K562 (cell line): Measurements from ENCODE around the gene HOXC4. TPM values are rescaled to one million over a fixed set of nuclear protein-coding genes. Genes with fewer than 3 reads are reported as not detected.

Experiments used
- ATAC-seq: fragments of 200-7000 bp; cut with Tn5 transposase; 3 replicates; pipeline ENCODE4 v1.9.1; 2020; ENCODE audit warnings: moderate library complexity
- BruUV-seq: library from RNA; stranded (reverse); fragments of 400-500 nt; replicated peaks from 2 replicates; lab custom pipeline; 2021; lab: Mats Ljungman, UMichigan
- CTCF ChIA-PET: fragments of 300-600 bp; formaldehyde crosslinking; extraction: SDS; loops from one replicate; lab custom pipeline; 2021; ENCODE audit warnings: low intra/inter-chr PET ratio; lab: Yijun Ruan, JAX
- POLR2A ChIA-PET: fragments of 300-600, 350-650 bp; sonication (Branson Sonifier 250); formaldehyde crosslinking; extraction: SDS; loops from one replicate; lab custom pipeline; 2021; ENCODE audit warnings: antibody characterized with exemption, inconsistent platforms; lab: Yijun Ruan, JAX
- DNase-seq, 4 experiments: peaks; one replicate each; pipeline versions ENCODE4 v3.0.0 to v3.0.0-alpha.2; 2011 to 2018; ENCODE audit warnings: low spot score in 3 of 4, mixed read lengths in 3 of 4; ENCODE audit errors: extremely low read depth in 1 of 4
- FAIRE-seq: peaks from 2 replicates; lab custom pipeline; 2011; peaks lifted over from hg19 to GRCh38; lab: Jason Lieb, UNC
- H2AFZ ChIP-seq: 2 replicates; pipeline ENCODE4 v1.6.0; 2011; ENCODE audit warnings: low read depth, low read length, control low read depth, inconsistent platforms
- H3K27ac ChIP-seq: fragments of 200-600 bp; 3 replicates; pipeline ENCODE4 v1.8.0; 2011; ENCODE audit warnings: low read depth, mild to moderate bottlenecking, control low read depth, inconsistent platforms, low read length, moderate library complexity, mixed read lengths; ENCODE audit errors: extremely low read depth
- H3K27me3 ChIP-seq, 2 experiments: fragments of 300-600 bp in 1 of 2; 2 replicates in 1 of 2; 3 replicates in 1 of 2; pipeline versions ENCODE4 v1.6.0 to v1.8.0; 2011; ENCODE audit warnings: inconsistent platforms in 2 of 2, low read length in 2 of 2, mild to moderate bottlenecking in 1 of 2, mixed read lengths in 1 of 2, moderate library complexity in 1 of 2; ENCODE audit not compliant: control insufficient read depth in 2 of 2, insufficient read depth in 2 of 2
- H3K36me3 ChIP-seq: fragments of 300-600 bp; 3 replicates; pipeline ENCODE4 v1.8.0; 2011; ENCODE audit warnings: mild to moderate bottlenecking, low read length, inconsistent platforms; ENCODE audit not compliant: control insufficient read depth, insufficient read depth
- H3K4me1 ChIP-seq, 2 experiments: fragments of 200-600 bp in 1 of 2; replicated peaks in 1 of 2; 2 replicates in 1 of 2; 3 replicates in 1 of 2; pipeline versions ENCODE4 v1.5.1 to v1.8.0; 2011; ENCODE audit warnings: inconsistent platforms in 2 of 2, low read length in 2 of 2, mild to moderate bottlenecking in 1 of 2, mixed read lengths in 1 of 2, moderate library complexity in 1 of 2; ENCODE audit not compliant: control insufficient read depth in 2 of 2, insufficient read depth in 2 of 2
- H3K4me2 ChIP-seq: 2 replicates; pipeline ENCODE4 v1.6.1; 2011; ENCODE audit warnings: low read length, control low read depth, inconsistent platforms, mixed read lengths; ENCODE audit not compliant: insufficient read depth
- H3K4me3 ChIP-seq: fragments of 200-600 bp; sonication (generic), shearing (Covaris generic); 2 replicates; pipeline ENCODE4 v1.5.1; 2016; ENCODE audit warnings: control low read depth, inconsistent platforms
- H3K79me2 ChIP-seq: fragments of 200-600 bp; 3 replicates; pipeline ENCODE4 v1.8.0; 2011; ENCODE audit warnings: low read length, inconsistent platforms; ENCODE audit not compliant: control insufficient read depth, insufficient read depth
- H3K9ac ChIP-seq, 2 experiments: 2 replicates each; pipeline versions ENCODE4 v1.6.0 to v1.6.1; 2011; ENCODE audit warnings: low read depth in 2 of 2, low read length in 2 of 2, control low read depth in 1 of 2, inconsistent platforms in 1 of 2, mild to moderate bottlenecking in 1 of 2, mixed read lengths in 1 of 2; ENCODE audit not compliant: insufficient read depth in 1 of 2
- H3K9me1 ChIP-seq: one replicate; pipeline ENCODE4 v1.6.0; 2011; ENCODE audit warnings: inconsistent platforms, mild to moderate bottlenecking, low read length, moderate library complexity; ENCODE audit not compliant: control insufficient read depth, insufficient read depth
- H3K9me3 ChIP-seq: replicated peaks from 2 replicates; pipeline ENCODE4 v1.5.1; 2011; ENCODE audit warnings: low read depth, low read length, inconsistent platforms; ENCODE audit not compliant: control insufficient read depth, insufficient read depth
- H4K20me1 ChIP-seq: replicated peaks from 2 replicates; pipeline ENCODE4 v1.6.1; 2011; ENCODE audit warnings: low read length, inconsistent platforms, mixed read lengths; ENCODE audit not compliant: control insufficient read depth, insufficient read depth
- BCLAF1 ChIP-seq, 2 experiments: fragments of 450-650 bp in 1 of 2; IDR thresholded peaks; 2 replicates each; pipeline ENCODE4 v1.6.1; 2011 to 2017; ENCODE audit warnings: low read depth in 2 of 2, antibody characterized with exemption in 1 of 2, borderline replicate concordance in 1 of 2, low read length in 1 of 2, mild to moderate bottlenecking in 1 of 2, mixed read lengths in 1 of 2; ENCODE audit not compliant: control insufficient read depth in 1 of 2
- CBX2 ChIP-seq: fragments of 200-600 bp; sonication (generic); IDR thresholded peaks from one replicate; pipeline ENCODE4 v1.6.1; 2012; ENCODE audit warnings: mild to moderate bottlenecking, low read length, inconsistent platforms; ENCODE audit not compliant: insufficient read depth, poor library complexity, severe bottlenecking
- CREB3L1 ChIP-seq: fragments of 450-650 bp; IDR thresholded peaks from 2 replicates; pipeline ENCODE4 v1.6.1; 2014; ENCODE audit warnings: low read depth, mild to moderate bottlenecking, moderate library complexity, borderline replicate concordance
- E2F1 ChIP-seq: sonication (generic); formaldehyde crosslinking; IDR thresholded peaks from 2 replicates; pipeline ENCODE4 v1.8.1; 2023; ENCODE audit warnings: mild to moderate bottlenecking, missing genetic modification reagents, moderate library complexity
- ESRRA ChIP-seq: fragments of 450-650 bp; IDR thresholded peaks from 2 replicates; pipeline ENCODE4 v1.6.1; 2014; ENCODE audit warnings: low read depth, mild to moderate bottlenecking, moderate library complexity, borderline replicate concordance
- HNRNPL ChIP-seq: fragments of 200-400 bp; formaldehyde crosslinking; IDR thresholded peaks from 2 replicates; pipeline ENCODE4 v1.6.1; 2017; ENCODE audit warnings: low read depth, mild to moderate bottlenecking, low read length
- KLF1 ChIP-seq: fragments of 450-650 bp; IDR thresholded peaks from 2 replicates; pipeline ENCODE4 v1.6.1; 2016; ENCODE audit warnings: missing genetic modification characterization, missing compliant biosample characterization
- RBM34 ChIP-seq: fragments of 200-400 bp; formaldehyde crosslinking; IDR thresholded peaks from 2 replicates; pipeline ENCODE4 v1.6.1; 2018; ENCODE audit warnings: low read length, borderline replicate concordance; ENCODE audit not compliant: insufficient read depth
- SOX6 ChIP-seq: fragments of 450-650 bp; IDR thresholded peaks from 2 replicates; pipeline ENCODE4 v1.6.1; 2014; ENCODE audit warnings: mild to moderate bottlenecking
- ZC3H8 ChIP-seq: fragments of 450-650 bp; IDR thresholded peaks from 2 replicates; pipeline ENCODE4 v1.6.1; 2017
- ZZZ3 ChIP-seq: fragments of 450-650 bp; IDR thresholded peaks from 2 replicates; pipeline ENCODE4 v1.6.1; 2016; ENCODE audit warnings: antibody characterized with exemption, mild to moderate bottlenecking, moderate library complexity
- WGBS: fragments of 100-300 bp; shearing (Covaris generic); methylation state at CpG from one replicate; pipeline ENCODE4 v1.1.6; 2016; ENCODE audit warnings: low coverage, mixed read lengths; ENCODE audit not compliant: insufficient coverage; ENCODE audit errors: missing lambda C conversion rate; 5-methylcytosine and 5-hydroxymethylcytosine counted together
- in situ Hi-C: fragments of 300-500 bp; cut with MboI; formaldehyde crosslinking; loops from 4 replicates; pipeline ENCODE4 v1.15.0; 2018; ENCODE audit warnings: inconsistent platforms, mixed read lengths
- intact Hi-C: fragments of 100-400 bp; cut with micrococcal nuclease; formaldehyde crosslinking; loops from 2 replicates; pipeline ENCODE4 v1.14.2; 2022
- polyA plus RNA-seq, 8 experiments: library from polyadenylated mRNA; depleted of rRNA in 4 of 8; stranded (reverse) in 5 of 8; unstranded in 3 of 8; fragments of >200 nt; fragmentation: Nextera tagmentation in 2 of 8; fragmentation: Illumina TruSeq in 1 of 8; extraction: Ambion mirVana in 2 of 8; extraction: Trizol in 1 of 8; gene quantifications; 2 replicates each; pipeline versions ENCODE4 v1.2.1 to v1.2.3, GENCODE V29; 2011 to 2014; ENCODE audit warnings: inconsistent platforms in 1 of 8, missing spikeins in 1 of 8
- total RNA-seq, 7 experiments: library from RNA; depleted of rRNA in 6 of 7; stranded (reverse); fragments of >200 nt in 6 of 7; fragmentation: Illumina TruSeq in 2 of 7; extraction: Trizol in 2 of 7; gene quantifications; 2 replicates each; pipeline versions ENCODE4 v1.2.1 to v1.2.3, GENCODE V29; 2011 to 2021; ENCODE audit warnings: low replicate concordance in 1 of 7
- TF ChIP-seq, protein P1 (sequence below): fragments of 450-650 bp; IDR thresholded peaks from 2 replicates; pipeline ENCODE4 v1.7.0; 2016; ENCODE audit warnings: borderline replicate concordance

HOXC4 gene
- total and polyA plus RNA-seq, 9 of the 15 experiments (the other 6 are each of a cell fraction or from before 2014, with no cell fraction given), result 0.06 to 1.5 (median 0.44) TPM; not detected in 1

DNA sequence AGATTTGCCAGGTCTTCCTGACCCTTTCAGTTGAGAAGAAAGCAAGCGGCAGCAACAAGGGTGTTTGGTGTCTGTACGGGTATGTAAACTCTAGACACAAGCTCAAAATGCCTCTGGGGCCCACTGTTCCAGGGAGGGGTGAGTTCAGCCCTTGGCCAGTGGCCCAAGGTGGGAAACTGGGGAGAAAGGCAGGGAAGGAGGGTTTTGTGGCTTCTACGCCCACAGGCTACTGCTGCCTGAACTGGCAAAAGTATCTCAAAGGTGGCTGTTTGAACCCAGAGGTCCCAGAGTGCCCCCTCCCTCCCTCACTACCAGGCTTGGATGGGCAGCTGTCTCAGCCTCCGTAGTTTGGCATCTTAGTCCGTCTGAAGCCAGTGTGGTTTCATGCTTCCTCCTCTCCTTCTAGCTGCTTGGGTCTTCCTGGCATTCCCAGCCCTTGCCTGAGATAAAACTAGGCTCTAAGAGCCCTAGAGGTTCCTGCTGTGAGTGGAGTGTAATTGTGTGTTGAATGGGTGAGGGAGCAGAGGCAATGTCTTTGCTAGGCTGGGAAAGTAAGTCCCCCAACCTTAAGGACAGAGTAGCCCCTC, 15.3 kb upstream of the HOXC4 start:
- Histone ChIP-seq H3K9me3 (no peaks in the 10 kb centered on the region), H3K4me3 (no peak overlapping the region), H3K4me1 (peaks cover 0 to 8% of the 10 kb centered on the region in 2 experiments; a peak in 3 of 5 replicates), H3K4me2 (no peak overlapping the region), H3K27ac (no peak overlapping the region), H3K36me3 (no peaks in the 10 kb centered on the region), H2AFZ (no peak overlapping the region), H3K9ac (no peak overlapping the region), H3K9me1 (no peaks in the 10 kb centered on the region), H3K27me3 (peaks cover 9 to 13% of the 10 kb centered on the region in 2 experiments; a peak in 2 of 5 replicates), H3K79me2 (no peaks in the 10 kb centered on the region), H4K20me1 (no peaks in the 10 kb centered on the region)
- FAIRE-seq (peak; percentile 6), DNase-seq (no peak), ATAC-seq (no peak)
- TF ChIP-seq ESRRA (no peak), CREB3L1 (no peak), KLF1 (no peak), SOX6 (no peak), E2F1 (CRISPR knock-in tag) (no peak), ZZZ3 (no peak), CBX2 (no peak), BCLAF1 (IDR thresholded peaks at IDR 0.05; ENCODE audit: borderline replicate concordance in 1 of 2, control insufficient read depth in 1 of 2, low read depth in 2 of 2, low read length in 1 of 2) (no peak), RBM34 (no peak), HNRNPL (no peak), ZC3H8 (no peak)
- TF ChIP-seq, protein P1, sequence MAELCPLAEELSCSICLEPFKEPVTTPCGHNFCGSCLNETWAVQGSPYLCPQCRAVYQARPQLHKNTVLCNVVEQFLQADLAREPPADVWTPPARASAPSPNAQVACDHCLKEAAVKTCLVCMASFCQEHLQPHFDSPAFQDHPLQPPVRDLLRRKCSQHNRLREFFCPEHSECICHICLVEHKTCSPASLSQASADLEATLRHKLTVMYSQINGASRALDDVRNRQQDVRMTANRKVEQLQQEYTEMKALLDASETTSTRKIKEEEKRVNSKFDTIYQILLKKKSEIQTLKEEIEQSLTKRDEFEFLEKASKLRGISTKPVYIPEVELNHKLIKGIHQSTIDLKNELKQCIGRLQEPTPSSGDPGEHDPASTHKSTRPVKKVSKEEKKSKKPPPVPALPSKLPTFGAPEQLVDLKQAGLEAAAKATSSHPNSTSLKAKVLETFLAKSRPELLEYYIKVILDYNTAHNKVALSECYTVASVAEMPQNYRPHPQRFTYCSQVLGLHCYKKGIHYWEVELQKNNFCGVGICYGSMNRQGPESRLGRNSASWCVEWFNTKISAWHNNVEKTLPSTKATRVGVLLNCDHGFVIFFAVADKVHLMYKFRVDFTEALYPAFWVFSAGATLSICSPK, result no peak
- ChIA-PET CTCF (no interaction called here), POLR2A (interaction anchor here (0.5 to 1.1 kb wide), 3 partner anchors 36 to 153 kb away, joined by 3 read pairs; no protein-coding TSS in a partner anchor)
- WGBS, result 31% methylated on average over 4 of the region's 5 CpGs
- in situ Hi-C loops, result loop anchor here (5.0 kb wide), 1 partner anchor 94 kb away; no protein-coding TSS in a partner anchor
- no TSS peak for BruUV-seq
- intact Hi-C loops, result no loop called here
